Activated CD4-positive, alpha-beta T cell treated with anti-CD3 and anti-CD28 coated beads, Interleukin-2, amount 50 U/mL, for 24 hours (primary cell): ENCODE data around the gene SNAPC3.
"Not testable (repeated sequence)": the region's sequence is repeated elsewhere in the genome, so short reads cannot be mapped to it uniquely, and the experiment has no call there.

Source experiments
- DNase-seq, 2 donors: peaks; one replicate each; pipeline ENCODE4 v3.0.0-alpha.2; 2020; ENCODE audit warnings: low read depth in 1 of 2, low spot score in 1 of 2

Gene SNAPC3

GRCh38 chr9:15421990-15422371, 695 bp upstream of the SNAPC3 start:
- no peak for DNase-seq

GRCh38 chr9:15423231-15423985, 732 bp downstream of the SNAPC3 start:
- peak in 1 of 2 donors; percentile 4 for DNase-seq

GRCh38 chr9:15426019-15426418, 3.3 kb downstream of the SNAPC3 start:
- DNase-seq, result no peak

GRCh38 chr9:15427702-15428101, 5.0 kb downstream of the SNAPC3 start:
- not testable (repeated sequence) for DNase-seq

- DNase-seq, result no peak
Observed at GRCh38 chr9:15430920-15431844, 8.5 kb downstream of the SNAPC3 start.

GRCh38 chr9:15433191-15433590, 10.5 kb downstream of the SNAPC3 start:
- DNase-seq, result no peak

- DNase-seq, result no peak
Observed at GRCh38 chr9:15433661-15434060, 11.0 kb downstream of the SNAPC3 start.

GRCh38 chr9:15438891-15439290, 16.2 kb downstream of the SNAPC3 start:
- DNase-seq, result no peak

- not testable (repeated sequence) for DNase-seq
Observed at GRCh38 chr9:15441841-15442240, 19.2 kb downstream of the SNAPC3 start.

GRCh38 chr9:15442264-15442663, 19.6 kb downstream of the SNAPC3 start:
- DNase-seq, result not testable (repeated sequence)

- no peak for DNase-seq
Observed at GRCh38 chr9:15444141-15444540, 21.5 kb downstream of the SNAPC3 start.

GRCh38 chr9:15453956-15454355, 31.3 kb downstream of the SNAPC3 start:
- DNase-seq, result no peak

GRCh38 chr9:15461056-15461455, 38.4 kb downstream of the SNAPC3 start:
- DNase-seq, result no peak

- DNase-seq, result no peak
Observed at GRCh38 chr9:15461601-15462000, 38.9 kb downstream of the SNAPC3 start.

- DNase-seq, result no peak
Observed at GRCh38 chr9:15468145-15468544, 45.5 kb downstream of the SNAPC3 start.

- DNase-seq, result no peak
Observed at GRCh38 chr9:15469406-15469805, 46.7 kb downstream of the SNAPC3 start.

GRCh38 chr9:15469862-15470261, 47.2 kb downstream of the SNAPC3 start:
- DNase-seq, result no peak

GRCh38 chr9:15475923-15476536, 53.4 kb downstream of the SNAPC3 start:
- no peak for DNase-seq

GRCh38 chr9:15480028-15480427, 57.4 kb downstream of the SNAPC3 start:
- no peak for DNase-seq

- no peak for DNase-seq
Observed at GRCh38 chr9:15482146-15482545, 59.5 kb downstream of the SNAPC3 start.

GRCh38 chr9:15484802-15485201, 62.1 kb downstream of the SNAPC3 start:
- no peak for DNase-seq
